GM12873 (cell line): ENCODE measurements around the gene GRHL3.

Source experiments
- CTCF ChIP-seq: IDR thresholded peaks from 2 replicates; pipeline ENCODE4 v1.5.1; 2012; ENCODE audit warnings: low read depth, mild to moderate bottlenecking, moderate library complexity, low read length, control low read depth; ENCODE audit not compliant: insufficient read depth; ENCODE audit errors: missing control alignments

The GRHL3 gene

GRCh38 chr1:24302209-24302611, 16.9 kb upstream of the GRHL3 start:
- no peak for TF ChIP-seq CTCF

- no peak for TF ChIP-seq CTCF
These were observed 15.6 kb upstream of the GRHL3 start for GRCh38 chr1:24303600-24303999.

- TF ChIP-seq CTCF = peak; percentile 7
These were observed 14.4 kb upstream of the GRHL3 start for GRCh38 chr1:24304763-24305162.

GRCh38 chr1:24308365-24309015, 10.7 kb upstream of the GRHL3 start:
- peak; percentile 37 for TF ChIP-seq CTCF

- no peak for TF ChIP-seq CTCF
These were observed 9.2 kb upstream of the GRHL3 start for GRCh38 chr1:24309762-24310485.

GRCh38 chr1:24311234-24311633, 7.9 kb upstream of the GRHL3 start:
- no peak for TF ChIP-seq CTCF

- TF ChIP-seq CTCF = no peak
These were observed 7.4 kb upstream of the GRHL3 start for GRCh38 chr1:24311741-24312140.
